Activated CD4-positive, alpha-beta memory T cell treated with anti-CD3 and anti-CD28 coated beads for 36 hours (primary cell): ENCODE data around the gene VPS52. TPM values are rescaled to one million over a fixed set of nuclear protein-coding genes. Genes with fewer than 3 reads are reported as not detected.

Source experiments
- CTCF ChIA-PET: fragments of 350-600 bp; sonication (Branson Sonifier 250); formaldehyde crosslinking; loops from one replicate; lab custom pipeline; 2021; ENCODE audit warnings: antibody characterized with exemption, inconsistent platforms; lab: Charles Lee
- POLR2A ChIA-PET: fragments of 350-600 bp; sonication (Branson Sonifier 250); formaldehyde crosslinking; loops from one replicate; lab custom pipeline; 2021; ENCODE audit warnings: antibody characterized with exemption; lab: Charles Lee
- DNase-seq: peaks from one replicate; pipeline ENCODE4 v3.0.0-alpha.2; 2020
- H3K27ac Mint-ChIP-seq: one replicate; pipeline ENCODE4 v1.8.0; 2021; ENCODE audit warnings: mixed read lengths
- H3K27me3 Mint-ChIP-seq: one replicate; pipeline ENCODE4 v1.8.0; 2021; ENCODE audit warnings: mixed read lengths
- H3K36me3 Mint-ChIP-seq: one replicate; pipeline ENCODE4 v1.8.0; 2021; ENCODE audit warnings: mixed read lengths
- H3K4me1 Mint-ChIP-seq: one replicate; pipeline ENCODE4 v1.8.0; 2021; ENCODE audit warnings: low read depth, mixed read lengths
- H3K4me3 Mint-ChIP-seq: one replicate; pipeline ENCODE4 v1.8.0; 2021; ENCODE audit warnings: mild to moderate bottlenecking, mixed read lengths
- H3K9me3 Mint-ChIP-seq: one replicate; pipeline ENCODE4 v1.8.0; 2021; ENCODE audit warnings: mixed read lengths
- intact Hi-C: fragments of 100-400 bp; cut with micrococcal nuclease; formaldehyde crosslinking; loops from one replicate; pipeline ENCODE4 v1.15.1; 2023
- total RNA-seq, 2 experiments: library from RNA; stranded (reverse); gene quantifications; one replicate each; pipeline ENCODE4 v1.2.3, GENCODE V29; 2021

VPS52 gene
- 10 to 100 TPM; 32.7 to 33.7 TPM for total RNA-seq

GRCh38 chr6:33271468-33272274 is at the start of gene VPS52, which contains the start of gene RPS18:
Gene VPS52 (minus strand): TSS chr6:33271876. CDS start chr6:33271675, 201 bp downstream.
Gene RPS18 (plus strand): TSS chr6:33272075. CDS start chr6:33272120, 45 bp downstream.
- Mint-ChIP-seq H3K27ac (peak within 1 kb of the TSS; percentile 98), H3K9me3 (no peaks in the 10 kb centered on the region), H3K27me3 (no peaks in the 10 kb centered on the region), H3K4me1 (peaks cover 42% of the 10 kb centered on the region), H3K4me3 (peak within 1 kb of the TSS; percentile 94), H3K36me3 (peaks cover 68% of the 10 kb centered on the region)
- DNase-seq: peak; percentile 94
- ChIA-PET POLR2A (interaction anchor here (0.9 to 2.9 kb wide), 18 partner anchors 9 to 350 kb away, joined by 3 to 24 read pairs (median 6); partner anchors contain the start of genes BRD2, HSD17B8, PFDN6 and RGL2), CTCF (interaction anchor here (0.5 to 4.2 kb wide), 12 partner anchors 10 to 433 kb away, joined by 3 to 21 read pairs (median 4); partner anchors contain the start of genes HSD17B8, PFDN6, RGL2 and RING1)
- intact Hi-C loops: loop anchor here (1.0 to 10.0 kb wide), 11 partner anchors 18 to 427 kb away; partner anchors contain the start of genes CUTA, PFDN6, PSMB8 and WDR46

- H3K27me3 Mint-ChIP-seq: no peaks in the 10 kb centered on the region
- no peaks in the 10 kb centered on the region for H3K9me3 Mint-ChIP-seq
- ChIA-PET CTCF (interaction anchor here (1.1 to 1.5 kb wide), 3 partner anchors 22 to 44 kb away, joined by 3 to 5 read pairs (median 4); partner anchors contain the start of gene B3GALT4), POLR2A (interaction anchor here (0.7 kb wide), 1 partner anchor 23 kb away, joined by 4 read pairs; no protein-coding TSS in a partner anchor)
- H3K27ac Mint-ChIP-seq: peak overlapping the region; percentile 98
- H3K4me1 Mint-ChIP-seq: peaks cover 65% of the 10 kb centered on the region
- peaks cover 43% of the 10 kb centered on the region for H3K36me3 Mint-ChIP-seq
- no peak for DNase-seq
- H3K4me3 Mint-ChIP-seq: peak overlapping the region; percentile 89
- intact Hi-C loops: no loop called here
These were observed 49.6 kb upstream of the VPS52 start for GRCh38 chr6:33321227-33321626.

- peaks cover 72% of the 10 kb centered on the region for H3K4me1 Mint-ChIP-seq
- H3K27me3 Mint-ChIP-seq: no peaks in the 10 kb centered on the region
- H3K9me3 Mint-ChIP-seq: no peaks in the 10 kb centered on the region
- H3K27ac Mint-ChIP-seq: peak overlapping the region; percentile 98
- POLR2A ChIA-PET: no interaction called here
- intact Hi-C loops: no loop called here
- peak overlapping the region; percentile 89 for H3K4me3 Mint-ChIP-seq
- DNase-seq: no peak
- peaks cover 43% of the 10 kb centered on the region for H3K36me3 Mint-ChIP-seq
- CTCF ChIA-PET: interaction anchor here (1.1 to 1.5 kb wide), 3 partner anchors 21 to 43 kb away, joined by 3 to 5 read pairs (median 4); partner anchors contain the start of gene B3GALT4
These were observed 48.9 kb upstream of the VPS52 start for GRCh38 chr6:33320315-33321181.

GRCh38 chr6:33319939-33320314 is 48.3 kb upstream of the VPS52 start:
- Mint-ChIP-seq H3K4me1 (peaks cover 78% of the 10 kb centered on the region), H3K27me3 (no peaks in the 10 kb centered on the region), H3K27ac (peak overlapping the region; percentile 98), H3K36me3 (peaks cover 43% of the 10 kb centered on the region), H3K4me3 (no peak overlapping the region), H3K9me3 (no peaks in the 10 kb centered on the region)
- no peak for DNase-seq
- ChIA-PET CTCF (no interaction called here), POLR2A (no interaction called here)
- intact Hi-C loops: loop anchor here (10.0 kb wide), 1 partner anchor 255 kb away; no protein-coding TSS in a partner anchor

GRCh38 chr6:33318426-33319073 is 46.9 kb upstream of the VPS52 start:
- intact Hi-C loops: loop anchor here (10.0 kb wide), 1 partner anchor 256 kb away; no protein-coding TSS in a partner anchor
- H3K36me3 Mint-ChIP-seq: peaks cover 46% of the 10 kb centered on the region
- DNase-seq: no peak
- ChIA-PET POLR2A (interaction anchor here (0.6 to 3.0 kb wide), 9 partner anchors 20 to 348 kb away, joined by 3 to 14 read pairs (median 4); partner anchors contain the start of genes RGL2, RPS18 and VPS52), CTCF (interaction anchor here (0.7 to 2.3 kb wide), 6 partner anchors 19 to 453 kb away, joined by 3 to 15 read pairs (median 6); partner anchors contain the start of genes B3GALT4 and CUTA)
- no peaks in the 10 kb centered on the region for H3K27me3 Mint-ChIP-seq
- H3K4me1 Mint-ChIP-seq: peaks cover 73% of the 10 kb centered on the region
- peak overlapping the region; percentile 95 for H3K27ac Mint-ChIP-seq
- H3K9me3 Mint-ChIP-seq: no peaks in the 10 kb centered on the region
- peak overlapping the region; percentile 94 for H3K4me3 Mint-ChIP-seq

- ChIA-PET POLR2A (interaction anchor here (0.6 to 3.0 kb wide), 10 partner anchors 19 to 347 kb away, joined by 3 to 14 read pairs (median 4); partner anchors contain the start of genes B3GALT4, RGL2, RPS18 and VPS52), CTCF (interaction anchor here (0.7 to 2.3 kb wide), 7 partner anchors 18 to 137 kb away, joined by 3 to 15 read pairs (median 4); partner anchors contain the start of genes B3GALT4, CUTA, KIFC1 and ZBTB9)
- H3K4me3 Mint-ChIP-seq: peak within 1 kb of the TSS; percentile 94
- no peaks in the 10 kb centered on the region for H3K9me3 Mint-ChIP-seq
- no peaks in the 10 kb centered on the region for H3K27me3 Mint-ChIP-seq
- H3K36me3 Mint-ChIP-seq: peaks cover 52% of the 10 kb centered on the region
- DNase-seq: peak; percentile 97
- H3K27ac Mint-ChIP-seq: peak within 1 kb of the TSS; percentile 95
- intact Hi-C loops: loop anchor here (1.0 to 10.0 kb wide), 2 partner anchors 46 to 257 kb away; partner anchors contain the start of gene RPS18
- peaks cover 71% of the 10 kb centered on the region for H3K4me1 Mint-ChIP-seq
These were observed 46.2 kb upstream of the VPS52 start, which contains the start of gene ZBTB22 for GRCh38 chr6:33317669-33318425. Gene ZBTB22 (minus strand): TSS chr6:33317744. CDS start chr6:33316916, 828 bp downstream.

GRCh38 chr6:33317419-33317668 is 45.7 kb upstream of the VPS52 start:
- ChIA-PET POLR2A (interaction anchor here (1.0 to 3.0 kb wide), 8 partner anchors 19 to 347 kb away, joined by 3 to 14 read pairs (median 4); partner anchors contain the start of genes B3GALT4, RGL2, RPS18 and VPS52), CTCF (interaction anchor here (0.8 to 2.3 kb wide), 4 partner anchors 18 to 75 kb away, joined by 4 to 15 read pairs (median 8); partner anchors contain the start of genes B3GALT4 and KIFC1)
- Mint-ChIP-seq H3K9me3 (no peaks in the 10 kb centered on the region), H3K4me1 (peaks cover 76% of the 10 kb centered on the region), H3K27ac (peak overlapping the region; percentile 57), H3K27me3 (no peaks in the 10 kb centered on the region), H3K4me3 (peak overlapping the region; percentile 94), H3K36me3 (peaks cover 53% of the 10 kb centered on the region)
- intact Hi-C loops: loop anchor here (1.0 to 10.0 kb wide), 2 partner anchors 45 to 257 kb away; partner anchors contain the start of gene RPS18
- DNase-seq: no peak

GRCh38 chr6:33316603-33317418 is 45.1 kb upstream of the VPS52 start:
- Mint-ChIP-seq H3K27me3 (no peaks in the 10 kb centered on the region), H3K4me1 (peaks cover 77% of the 10 kb centered on the region), H3K36me3 (peaks cover 53% of the 10 kb centered on the region), H3K27ac (peak overlapping the region; percentile 57), H3K9me3 (no peaks in the 10 kb centered on the region), H3K4me3 (peak overlapping the region; percentile 94)
- CTCF ChIA-PET: interaction anchor here (0.8 to 2.3 kb wide), 2 partner anchors 17 to 75 kb away, joined by 4 to 15 read pairs; partner anchors contain the start of gene KIFC1
- DNase-seq: no peak
- POLR2A ChIA-PET: interaction anchor here (1.1 to 3.0 kb wide), 5 partner anchors 18 to 254 kb away, joined by 3 to 14 read pairs (median 7); partner anchors contain the start of genes B3GALT4, RGL2, RPS18 and VPS52
- intact Hi-C loops: loop anchor here (1.0 to 10.0 kb wide), 2 partner anchors 45 to 258 kb away; partner anchors contain the start of gene RPS18
